GM04503 (cell line): ENCODE data around the gene AVL9.
"Not testable (repeated sequence)": the region's sequence is repeated elsewhere in the genome, so short reads cannot be mapped to it uniquely, and the experiment has no call there.

Experiments
- DNase-seq: peaks from one replicate; pipeline ENCODE4 v3.0.0-alpha.2; 2012; ENCODE audit warnings: low read depth

AVL9 gene

GRCh38 chr7:32588657-32589056 is 93.4 kb downstream of the AVL9 start:
- DNase-seq: peak; percentile 72

GRCh38 chr7:32591938-32592337 is 96.6 kb downstream of the AVL9 start:
- DNase-seq: no peak

- no peak for DNase-seq
Observed at GRCh38 chr7:32592701-32593100, 97.4 kb downstream of the AVL9 start.

- DNase-seq: no peak
Observed at GRCh38 chr7:32594965-32595490, 99.7 kb downstream of the AVL9 start.

- not testable (repeated sequence) for DNase-seq
Observed at GRCh38 chr7:32601196-32601595, 105.9 kb downstream of the AVL9 start.

GRCh38 chr7:32602470-32602869 is 107.2 kb downstream of the AVL9 start:
- no peak for DNase-seq

- not testable (repeated sequence) for DNase-seq
Observed at GRCh38 chr7:32603492-32603891, 108.2 kb downstream of the AVL9 start.

- not testable (repeated sequence) for DNase-seq
Observed at GRCh38 chr7:32604047-32604446, 108.8 kb downstream of the AVL9 start.

- no peak for DNase-seq
Observed at GRCh38 chr7:32605032-32605431, 109.7 kb downstream of the AVL9 start.

GRCh38 chr7:32609463-32609862 is 114.2 kb downstream of the AVL9 start:
- DNase-seq: no peak

- DNase-seq: no peak
Observed at GRCh38 chr7:32611201-32612099, 116.2 kb downstream of the AVL9 start.

- DNase-seq: peak; percentile 89
Observed at GRCh38 chr7:32616625-32617024, 121.3 kb downstream of the AVL9 start.

- no peak for DNase-seq
Observed at GRCh38 chr7:32618470-32618869, 123.2 kb downstream of the AVL9 start.

GRCh38 chr7:32618987-32619386 is 123.7 kb downstream of the AVL9 start:
- DNase-seq: no peak

GRCh38 chr7:32619416-32619815 is 124.1 kb downstream of the AVL9 start:
- not testable (repeated sequence) for DNase-seq

GRCh38 chr7:32631021-32631420 is 135.7 kb downstream of the AVL9 start:
- DNase-seq: no peak

GRCh38 chr7:32631590-32632497 is 136.6 kb downstream of the AVL9 start:
- DNase-seq: not testable (repeated sequence)

GRCh38 chr7:32633446-32633845 is 138.2 kb downstream of the AVL9 start:
- DNase-seq: not testable (repeated sequence)

GRCh38 chr7:32634798-32635393 is 139.6 kb downstream of the AVL9 start:
- DNase-seq: not testable (repeated sequence)

- not testable (repeated sequence) for DNase-seq
Observed at GRCh38 chr7:32636725-32637462, 141.6 kb downstream of the AVL9 start.

GRCh38 chr7:32637611-32638010 is 142.3 kb downstream of the AVL9 start:
- not testable (repeated sequence) for DNase-seq
